GM18508 (cell line): ENCODE measurements around the gene FUT4.
"Not testable (repeated sequence)": the region's sequence is repeated elsewhere in the genome, so short reads cannot be mapped to it uniquely, and the experiment has no call there.

Source experiments
- ATAC-seq: cut with Tn5 transposase; IDR thresholded peaks from one replicate; pipeline ENCODE4 v1.9.1; 2021; ENCODE audit warnings: moderate number of reproducible peaks; ENCODE audit not compliant: insufficient read depth, unreplicated experiment

Gene FUT4

DNA sequence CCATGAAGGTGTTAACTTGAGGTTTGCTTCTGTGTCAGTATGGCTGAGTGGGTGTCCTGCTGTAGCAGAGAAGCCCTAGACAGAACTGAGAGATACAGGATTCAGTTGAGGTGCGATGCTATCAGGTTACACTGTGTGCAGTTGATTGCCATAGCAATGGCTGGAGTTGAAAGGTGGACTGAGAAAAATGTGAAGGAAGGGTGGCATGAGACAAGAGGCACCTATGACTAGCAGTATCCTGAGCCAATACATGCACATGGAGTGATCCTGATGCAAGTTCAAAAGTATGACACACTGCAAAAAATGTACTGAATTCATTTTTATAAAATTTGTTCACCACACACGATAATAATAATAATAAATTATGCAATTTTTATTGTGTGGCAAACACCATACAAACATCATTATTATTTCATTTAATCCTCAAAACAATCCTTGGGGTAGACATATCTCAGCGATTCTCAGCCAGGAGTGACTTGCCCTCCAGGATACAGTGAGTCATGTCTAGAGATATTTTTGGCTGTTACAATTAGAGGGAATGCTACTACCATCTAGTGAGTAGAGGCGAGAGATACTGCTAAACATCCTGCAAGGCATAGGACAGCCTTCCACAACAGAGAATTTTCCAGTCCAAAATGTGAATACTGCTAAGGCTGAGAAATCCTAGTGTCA, 19.6 kb downstream of the FUT4 start:
- no peak for ATAC-seq

DNA sequence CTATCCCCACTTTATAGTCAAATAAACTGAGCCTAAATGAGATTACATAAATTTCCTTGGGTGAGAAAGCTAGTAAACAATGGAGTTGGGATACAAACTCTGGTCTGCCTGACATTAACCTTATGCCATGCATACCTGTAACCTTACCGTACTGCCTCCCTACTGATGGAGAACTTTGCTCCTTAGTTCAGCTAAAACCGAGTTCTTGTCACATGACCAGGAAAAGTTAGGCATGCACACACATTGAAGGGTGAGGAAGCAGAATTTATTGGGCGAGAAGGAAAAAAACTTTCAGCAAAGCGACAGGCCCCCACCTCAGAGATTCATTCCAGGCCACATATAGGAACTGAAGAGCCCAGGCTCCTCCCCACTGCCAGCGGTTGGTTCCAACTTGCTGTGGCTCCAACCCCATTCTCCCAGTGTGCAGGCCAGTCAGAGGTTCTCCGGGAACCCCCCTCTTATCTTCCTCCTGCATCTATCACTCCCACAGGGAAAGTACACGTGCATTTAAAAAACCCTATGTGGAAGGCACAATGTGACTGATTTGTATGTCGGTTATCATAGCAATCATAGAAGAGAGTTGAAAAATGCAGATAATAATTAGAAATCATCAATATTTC, 20.2 kb downstream of the FUT4 start:
- ATAC-seq, result no peak

DNA sequence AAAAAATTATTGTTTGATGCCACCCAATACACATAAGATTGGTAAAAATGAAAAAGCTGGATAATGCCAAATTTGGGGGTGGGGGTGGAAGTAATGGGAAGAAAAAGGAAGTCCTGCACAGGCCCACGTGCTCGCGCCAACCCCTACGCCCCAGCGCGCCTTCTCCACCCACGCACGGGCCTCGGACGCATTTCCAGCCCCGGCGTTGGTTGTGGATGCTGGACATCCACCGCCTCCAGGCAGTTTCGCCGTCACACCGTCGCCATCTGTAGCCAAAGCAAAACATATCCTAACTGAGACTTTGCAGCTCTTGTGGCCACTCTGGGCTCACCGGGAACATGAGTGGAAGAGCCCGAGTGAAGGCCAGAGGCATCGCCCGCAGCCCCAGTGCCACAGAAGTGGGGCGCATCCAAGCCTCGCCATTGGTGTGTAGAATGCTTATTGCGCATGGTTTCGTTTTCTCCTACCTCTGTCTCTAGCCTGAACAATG, 23.5 kb downstream of the FUT4 start, which contains the start of gene PIWIL4:
Gene PIWIL4 (plus strand): TSS at position 188 of the 490 bp plus-strand sequence. CDS start 151 bp downstream, at position 339.
- ATAC-seq, result no peak

DNA sequence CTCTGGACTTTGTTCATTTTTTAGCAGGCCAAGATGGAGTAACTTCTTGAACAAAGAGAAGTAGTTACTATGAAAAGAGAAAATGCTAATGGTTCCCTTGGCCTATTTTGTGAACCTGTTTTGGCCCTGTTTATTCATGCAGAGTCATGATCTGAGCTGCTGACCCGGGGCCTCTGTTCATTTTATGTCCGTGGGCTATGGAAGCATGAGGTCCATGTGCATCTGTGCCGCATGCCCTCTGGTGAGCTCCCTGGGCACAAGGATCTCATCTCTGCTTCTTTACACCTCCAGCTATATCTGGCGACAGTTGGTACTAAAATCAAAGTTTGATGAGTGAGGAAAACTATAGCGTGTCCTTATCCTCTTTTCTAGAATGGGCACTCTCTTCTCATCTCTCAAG, 24.5 kb downstream of the FUT4 start:
- ATAC-seq, result no peak

DNA sequence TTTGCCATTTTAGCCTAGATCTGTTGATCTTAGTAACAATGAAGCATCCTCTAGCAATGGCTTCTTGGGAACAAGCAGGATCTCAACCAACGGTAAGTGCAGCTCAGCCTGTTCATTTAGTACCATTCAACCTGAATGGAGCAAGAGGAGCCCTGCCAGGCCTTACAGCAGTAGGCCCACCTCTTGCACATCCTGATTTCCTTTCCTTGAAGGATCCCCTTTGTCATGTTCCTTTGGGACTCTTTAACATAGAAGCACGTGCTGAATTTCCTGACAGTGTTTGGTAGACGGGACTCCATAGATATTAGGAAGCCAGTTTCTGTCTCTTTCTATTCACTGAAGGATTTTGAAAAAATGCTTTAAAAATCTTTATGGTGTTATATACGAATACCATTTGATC, 25.0 kb downstream of the FUT4 start:
- ATAC-seq, result no peak

DNA sequence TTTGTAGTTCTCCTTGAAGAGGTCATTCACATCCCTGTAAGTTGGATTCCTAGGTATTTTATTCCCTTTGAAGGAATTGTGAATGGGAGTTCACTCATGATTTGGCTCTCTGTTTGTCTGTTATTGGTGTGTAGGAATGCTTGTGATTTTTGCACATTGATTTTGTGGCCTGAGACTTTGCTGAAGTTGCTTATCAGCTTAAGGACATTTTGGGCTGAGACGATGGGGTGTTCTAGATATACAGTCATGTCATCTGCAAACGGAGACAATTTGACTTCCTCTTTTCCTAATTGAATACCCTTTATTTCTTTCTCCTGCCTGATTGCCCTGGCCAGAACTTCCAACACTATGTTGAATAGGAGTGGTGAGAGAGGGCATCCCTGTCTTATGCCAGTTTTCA, 29.3 kb downstream of the FUT4 start:
- not testable (repeated sequence) for ATAC-seq

DNA sequence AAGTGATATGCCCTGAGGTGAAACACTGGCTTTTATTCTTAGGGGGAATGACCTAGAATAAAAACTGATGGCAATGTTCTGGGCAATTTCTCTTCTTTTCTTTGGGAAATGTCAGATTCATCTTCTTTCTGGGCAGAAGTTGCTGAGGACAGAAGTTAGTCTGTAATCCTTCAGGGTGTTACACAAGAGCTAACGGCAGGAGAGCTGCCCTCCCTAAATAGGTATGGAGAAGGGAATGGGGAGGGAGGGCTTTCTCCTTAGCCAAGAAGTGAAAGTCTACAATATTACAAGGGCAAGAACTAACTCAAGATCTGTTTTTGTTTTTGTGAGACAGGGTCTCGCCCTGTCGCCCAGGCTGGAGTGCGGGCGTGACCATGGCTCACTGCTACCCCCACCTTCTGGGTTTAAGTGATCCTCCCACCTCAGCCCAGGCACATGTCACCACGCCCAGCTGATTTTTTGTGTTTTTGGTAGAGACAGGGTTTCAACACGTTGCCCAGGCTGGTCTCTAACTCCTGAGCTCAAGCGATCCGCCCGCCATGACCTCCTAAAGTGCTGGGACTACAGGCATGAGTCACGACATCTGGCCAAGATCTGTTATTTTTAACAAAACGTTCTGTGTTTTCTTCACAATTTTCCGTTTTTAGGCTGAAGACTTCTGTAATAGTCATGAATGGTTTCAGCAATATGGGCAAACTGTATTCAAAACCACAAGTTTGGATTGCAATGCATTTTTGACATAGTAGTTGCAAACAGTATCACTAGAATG, 30.7 kb downstream of the FUT4 start:
- ATAC-seq, result no peak

DNA sequence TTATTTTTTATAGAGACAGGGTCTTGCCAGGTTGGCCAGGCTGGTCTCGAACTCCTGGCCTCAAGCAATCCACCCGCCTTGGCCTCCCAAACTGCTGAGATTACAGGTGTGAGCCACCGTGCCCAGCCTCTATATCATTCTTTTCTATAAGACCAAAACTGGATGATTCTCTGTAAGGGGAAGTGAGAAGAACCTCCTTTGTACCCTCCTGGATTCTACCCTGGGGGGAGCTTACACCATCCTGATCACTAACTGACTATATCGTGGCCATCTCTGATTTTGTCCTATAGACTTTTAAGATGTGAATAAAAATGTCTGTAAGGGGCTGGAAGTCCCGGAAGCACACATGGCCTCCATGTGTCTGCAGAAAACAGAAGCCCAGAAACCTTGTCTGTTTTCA, 32.6 kb downstream of the FUT4 start:
- no peak for ATAC-seq

DNA sequence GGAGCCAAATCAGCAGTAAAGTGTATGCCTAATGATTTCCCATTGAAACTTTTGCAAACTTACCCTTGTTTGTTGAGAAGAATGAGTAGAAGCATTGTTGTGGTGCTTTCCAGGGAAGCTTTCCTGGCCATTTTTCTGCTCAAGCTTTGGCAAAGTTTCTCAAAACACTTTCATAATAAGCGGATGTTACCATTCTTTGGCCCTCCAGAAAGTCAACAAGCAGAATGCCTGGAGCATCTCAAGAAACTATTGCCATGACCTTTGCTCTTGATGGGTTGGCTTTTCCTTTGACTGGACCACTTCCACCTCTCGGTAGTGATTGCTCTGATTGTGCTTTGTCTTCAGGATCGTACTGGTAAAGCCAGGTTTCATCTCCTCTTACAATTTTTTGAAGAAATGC, 34.1 kb downstream of the FUT4 start:
- no peak for ATAC-seq

DNA sequence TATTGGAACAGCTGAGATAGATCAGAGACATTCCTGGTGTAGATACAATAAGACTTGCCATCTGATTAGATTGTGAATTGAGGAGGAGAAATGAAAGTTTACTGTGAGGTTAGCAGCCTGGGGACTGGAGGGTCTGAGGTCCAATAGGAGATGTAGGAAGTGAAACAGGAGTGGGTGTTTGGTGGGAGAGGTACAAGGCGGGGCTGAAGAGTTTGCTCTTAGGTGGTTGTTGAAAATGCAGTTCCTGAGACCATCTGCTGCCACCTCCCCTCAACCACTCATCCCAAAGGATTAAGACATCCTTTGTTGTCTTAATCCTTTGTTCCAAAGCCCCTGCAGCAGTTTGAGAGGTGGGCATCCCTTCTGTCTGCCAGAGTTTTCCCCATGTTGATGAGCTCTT, 38.2 kb downstream of the FUT4 start:
- ATAC-seq, result peak; percentile 83

DNA sequence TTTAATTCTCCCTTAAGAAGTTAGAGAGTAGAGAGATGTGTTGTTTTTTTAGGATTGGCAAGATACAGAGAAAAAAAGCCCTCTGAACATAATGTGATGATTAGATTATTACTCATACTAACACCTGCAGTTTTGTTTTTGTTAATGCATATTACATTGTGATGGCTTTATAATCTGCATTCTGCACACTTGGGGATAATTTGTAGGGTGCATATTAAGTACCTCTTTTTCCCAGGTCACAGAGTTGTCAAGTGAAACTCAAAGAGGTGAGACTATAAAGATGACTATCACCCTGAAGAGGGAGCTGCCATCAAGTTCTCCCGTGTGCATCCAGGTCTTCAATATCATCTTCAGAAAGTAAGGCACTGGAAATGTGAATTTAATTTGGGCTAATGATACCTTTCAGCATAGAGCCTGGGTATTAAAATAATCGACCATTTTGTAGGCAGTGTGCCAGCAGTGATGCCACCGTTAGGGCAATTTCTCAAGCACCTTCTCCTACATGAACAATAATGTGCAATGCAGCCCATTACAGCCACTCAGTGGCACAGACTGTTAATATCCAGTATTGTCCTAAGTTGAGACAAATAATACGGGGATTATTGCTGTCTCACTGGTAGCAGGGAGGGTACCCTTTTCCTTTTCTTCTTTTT, 39.6 kb downstream of the FUT4 start:
- ATAC-seq, result no peak

DNA sequence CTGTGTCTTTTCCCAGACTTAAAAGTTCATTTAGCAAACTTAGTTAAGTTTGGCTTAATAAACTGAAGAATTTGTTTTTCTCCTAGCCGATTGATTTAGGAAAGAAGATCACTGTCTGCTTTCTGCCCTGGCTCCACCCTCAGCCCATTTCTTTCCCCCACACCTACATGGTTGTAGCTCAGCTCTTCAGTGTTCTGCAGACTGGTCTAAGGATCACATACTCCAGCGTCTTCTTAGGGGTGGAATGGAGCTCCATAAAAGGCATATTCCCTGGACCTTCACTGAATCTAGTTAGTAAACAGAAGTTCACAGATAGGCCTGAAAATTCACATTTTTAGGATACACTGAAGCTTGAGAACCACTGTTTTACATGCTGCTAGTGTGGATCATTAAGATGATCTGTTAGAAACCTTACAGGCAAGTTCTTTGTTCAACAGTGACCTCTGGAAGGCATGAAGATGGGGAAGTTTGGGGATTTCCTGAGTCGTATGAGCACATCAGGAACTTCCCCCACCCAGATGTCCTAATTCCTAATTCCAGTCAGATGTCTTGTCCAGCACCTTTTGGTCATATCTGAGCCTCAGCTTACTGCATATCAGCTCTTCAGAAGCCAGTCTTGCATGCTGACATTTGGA, 40.3 kb downstream of the FUT4 start:
- peak; percentile 38 for ATAC-seq

DNA sequence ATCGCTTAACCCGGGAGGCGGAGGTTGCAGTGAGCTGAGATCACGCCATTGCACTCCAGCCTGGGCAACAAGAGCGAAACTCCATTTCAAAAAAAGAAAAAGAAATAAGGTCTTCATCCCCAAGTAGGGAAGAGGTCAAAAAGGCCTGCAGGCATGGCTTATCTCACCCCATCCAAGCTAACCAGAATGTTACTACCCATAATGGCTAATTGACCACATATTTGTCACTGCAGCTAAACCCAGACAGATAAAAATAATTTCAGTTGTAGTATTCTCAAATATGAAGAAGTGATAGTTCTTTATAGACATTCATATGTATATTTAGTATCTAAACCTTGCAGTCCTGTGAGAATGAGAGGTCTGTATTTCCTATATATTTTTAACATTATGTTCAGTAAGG, 41.3 kb downstream of the FUT4 start:
- ATAC-seq, result no peak

DNA sequence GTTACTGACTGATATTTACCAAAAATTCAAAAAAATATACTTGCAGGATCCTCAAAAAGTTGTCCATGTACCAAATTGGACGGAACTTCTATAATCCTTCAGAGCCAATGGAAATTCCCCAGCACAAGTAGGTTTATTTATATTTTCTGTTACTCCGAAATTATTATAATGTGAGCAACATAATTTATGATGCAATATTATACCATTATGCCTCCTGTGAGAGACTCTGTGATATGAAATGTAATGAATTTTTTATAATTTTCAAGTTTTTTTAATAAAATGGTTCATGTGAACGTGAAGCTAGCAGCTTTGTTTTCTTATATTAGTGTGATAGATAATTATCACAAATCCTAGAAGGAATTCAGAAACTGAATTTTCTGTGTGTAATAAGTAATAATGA, 41.7 kb downstream of the FUT4 start:
- no peak for ATAC-seq

DNA sequence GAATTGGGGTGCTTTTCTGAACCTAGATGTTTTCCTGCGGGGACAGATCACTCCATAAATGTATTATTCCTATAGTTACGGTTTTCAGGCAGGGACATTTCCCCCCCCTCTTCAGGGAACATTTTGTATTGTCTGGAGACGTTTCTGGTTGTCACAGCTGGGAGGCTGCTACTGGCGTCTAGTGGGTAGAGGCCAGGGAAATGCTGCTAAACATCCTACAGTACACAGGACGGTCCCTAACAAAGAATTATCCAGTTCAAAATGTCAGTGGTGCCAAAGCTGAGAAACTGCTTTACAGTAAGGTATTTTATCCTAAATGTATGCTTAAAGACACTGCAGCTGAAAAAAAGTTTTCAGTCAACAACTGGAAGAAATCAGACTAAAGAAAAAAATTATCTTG, 42.8 kb downstream of the FUT4 start:
- no peak for ATAC-seq

DNA sequence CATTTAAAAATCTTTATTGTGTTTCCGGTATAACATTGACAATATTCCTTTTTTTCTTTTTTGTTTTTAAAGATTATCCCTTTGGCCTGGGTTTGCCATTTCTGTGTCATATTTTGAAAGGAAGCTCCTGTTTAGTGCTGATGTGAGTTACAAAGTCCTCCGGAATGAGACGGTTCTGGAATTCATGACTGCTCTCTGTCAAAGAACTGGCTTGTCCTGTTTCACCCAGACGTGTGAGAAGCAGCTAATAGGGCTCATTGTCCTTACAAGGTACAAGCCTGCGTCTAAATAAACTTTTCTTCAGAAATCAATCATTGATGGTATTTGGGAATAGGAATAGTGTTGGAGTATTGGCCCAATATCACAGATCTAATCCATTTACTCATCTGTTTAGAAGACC, 43.3 kb downstream of the FUT4 start:
- no peak for ATAC-seq

DNA sequence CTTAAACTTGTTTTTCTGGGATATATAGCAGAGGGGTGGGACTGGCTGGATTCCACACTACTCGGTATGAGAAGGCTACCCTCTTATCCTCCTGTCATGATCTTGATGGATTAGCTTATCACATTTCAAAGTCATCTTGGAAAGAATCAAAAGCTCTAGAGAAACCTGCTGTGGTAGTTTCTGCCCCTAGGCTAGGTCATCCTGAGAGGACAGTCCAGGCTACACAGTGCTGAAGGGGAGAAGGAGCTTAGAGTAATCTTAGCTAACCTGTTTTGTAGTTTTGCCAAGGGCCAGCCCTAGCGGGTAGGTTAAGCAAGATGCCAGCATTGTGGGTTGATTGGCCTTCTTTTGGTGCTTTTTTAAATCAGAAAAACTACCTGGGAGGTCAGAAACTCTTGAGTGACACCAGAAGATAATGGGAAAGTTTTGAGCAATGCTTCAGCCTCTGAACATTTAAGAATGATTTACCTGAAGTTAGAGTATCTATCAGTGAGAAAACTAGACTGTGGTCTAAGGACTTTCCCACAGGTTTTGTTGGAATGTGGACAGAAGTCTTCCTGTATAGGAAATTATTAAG, 44.7 kb downstream of the FUT4 start:
- ATAC-seq, result no peak

DNA sequence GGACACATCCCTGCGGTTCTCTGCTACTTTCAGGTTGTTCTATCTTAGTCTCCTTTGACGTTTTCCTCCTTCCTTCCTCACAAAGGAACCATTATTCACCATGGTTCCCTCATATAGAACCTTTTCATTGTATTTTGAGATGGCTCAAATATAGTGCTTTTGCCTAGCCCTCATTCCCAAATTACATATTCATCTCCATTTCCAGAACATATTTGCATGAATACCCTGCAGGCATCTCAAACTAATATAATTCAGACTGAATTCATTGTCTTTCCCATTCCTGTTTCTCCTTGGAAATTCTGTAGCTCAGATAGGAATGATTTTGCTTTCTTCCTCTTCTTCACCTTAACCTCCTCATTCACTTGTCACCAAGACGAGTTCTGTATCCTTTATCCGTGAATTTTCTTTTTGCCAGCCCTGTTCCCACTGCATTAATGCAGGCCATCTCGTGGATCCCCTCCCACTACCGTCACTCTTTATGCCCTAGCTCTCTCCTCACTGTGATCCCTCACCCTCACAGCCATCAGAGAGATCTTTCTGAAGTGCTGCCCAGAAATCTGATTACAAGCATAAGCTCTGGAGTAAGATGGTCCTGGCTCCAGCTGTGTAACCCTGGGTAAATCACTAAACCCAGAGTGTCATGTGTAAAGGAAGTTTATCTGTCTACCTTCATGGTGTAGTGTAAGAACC, 46.8 kb downstream of the FUT4 start:
- no peak for ATAC-seq

DNA sequence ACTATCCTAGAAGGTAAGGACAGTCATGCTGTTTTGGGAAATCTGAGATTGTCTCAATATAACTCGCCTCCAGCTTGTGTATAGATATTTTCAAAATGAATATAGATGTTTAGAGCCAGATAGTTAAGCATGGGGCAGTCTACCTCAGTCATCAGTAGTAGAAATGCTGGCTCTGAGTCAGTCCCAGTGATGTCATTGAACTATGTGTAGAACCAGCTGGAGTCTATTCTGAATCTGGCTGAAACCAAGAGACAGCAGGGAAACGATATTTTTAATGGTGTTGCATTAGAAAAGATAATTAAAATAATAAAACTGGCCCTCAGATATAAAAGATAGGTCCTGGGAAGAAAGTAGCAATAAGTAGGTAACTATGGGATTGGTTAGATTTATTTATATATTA, 49.3 kb downstream of the FUT4 start:
- peak; percentile 68 for ATAC-seq
